A549 (cell line): ENCODE data around the gene ACE.

ENCODE experiments used
- BHLHE40 ChIP-seq: IDR thresholded peaks from 2 replicates; pipeline ENCODE4 v1.6.1; 2012; ENCODE audit warnings: low read depth, low read length, inconsistent platforms
- CHD4 ChIP-seq: fragments of 200-600 bp; sonication (generic); IDR thresholded peaks from 2 replicates; pipeline ENCODE4 v1.6.1; 2016; ENCODE audit warnings: antibody characterized with exemption, mild to moderate bottlenecking, borderline replicate concordance
- EP300 ChIP-seq, 2 experiments: fragments of >200 bp; sonication (Bioruptor Twin); formaldehyde crosslinking; IDR thresholded peaks; 2 replicates in 1 of 2; 3 replicates in 1 of 2; pipeline ENCODE4 v1.6.1; 2016 to 2017
- ESRRA ChIP-seq: fragments of 150-350 bp; IDR thresholded peaks from 2 replicates; pipeline ENCODE4 v1.6.1; 2014; ENCODE audit warnings: mild to moderate bottlenecking, low read length, borderline replicate concordance
- HMGXB4 ChIP-seq: fragments of 250-450 bp; sonication (Bioruptor Pico); IDR thresholded peaks from 2 replicates; pipeline ENCODE4 v1.5.0; 2021; ENCODE audit warnings: mild to moderate bottlenecking, moderate library complexity, borderline replicate concordance
- HOXA7 ChIP-seq: fragments of 250-450 bp; sonication (Bioruptor Pico); IDR thresholded peaks from 2 replicates; pipeline ENCODE4 v1.5.0; 2020; ENCODE audit warnings: mild to moderate bottlenecking, moderate library complexity
- MYC ChIP-seq: IDR thresholded peaks from 2 replicates; pipeline ENCODE4 v1.6.1; 2012; ENCODE audit warnings: mild to moderate bottlenecking, inconsistent platforms, low read length, improper control_type of control experiment, borderline replicate concordance
- NR3C1 ChIP-seq: fragments of >200 bp; sonication (Bioruptor Twin); formaldehyde crosslinking; IDR thresholded peaks from 3 replicates; pipeline ENCODE4 v1.6.1; 2017
- PHF8 ChIP-seq: fragments of 200-600 bp; sonication (generic); IDR thresholded peaks from 2 replicates; pipeline ENCODE4 v1.6.1; 2016; ENCODE audit warnings: low read depth, mild to moderate bottlenecking, antibody characterized with exemption, moderate library complexity, borderline replicate concordance
- RARB ChIP-seq: fragments of 250-450 bp; sonication (Bioruptor Pico); IDR thresholded peaks from 2 replicates; pipeline ENCODE4 v1.8.0; 2021; ENCODE audit warnings: mild to moderate bottlenecking, moderate library complexity
- TF ChIP-seq, protein P1 (sequence below): fragments of >200 bp; sonication (Bioruptor Twin); formaldehyde crosslinking; IDR thresholded peaks from 3 replicates; pipeline ENCODE4 v1.5.1; 2016
- TF ChIP-seq, protein P2 (sequence below): fragments of 150-350 bp; IDR thresholded peaks from 2 replicates; pipeline ENCODE4 v1.6.1; 2014; ENCODE audit warnings: low read depth, mild to moderate bottlenecking, low read length
- TF ChIP-seq, protein P3 (sequence below): fragments of 200-600 bp; sonication (generic); IDR thresholded peaks from 2 replicates; pipeline ENCODE4 v1.6.1; 2016; ENCODE audit warnings: antibody characterized with exemption, mild to moderate bottlenecking, moderate library complexity

GRCh38 chr17:63483655-63484575 is 7.1 kb downstream of the ACE start:
- no peak for TF ChIP-seq HMGXB4 (CRISPR knock-in tag)
- no peak for TF ChIP-seq ESRRA
- TF ChIP-seq MYC: no peak
- TF ChIP-seq, protein P1, sequence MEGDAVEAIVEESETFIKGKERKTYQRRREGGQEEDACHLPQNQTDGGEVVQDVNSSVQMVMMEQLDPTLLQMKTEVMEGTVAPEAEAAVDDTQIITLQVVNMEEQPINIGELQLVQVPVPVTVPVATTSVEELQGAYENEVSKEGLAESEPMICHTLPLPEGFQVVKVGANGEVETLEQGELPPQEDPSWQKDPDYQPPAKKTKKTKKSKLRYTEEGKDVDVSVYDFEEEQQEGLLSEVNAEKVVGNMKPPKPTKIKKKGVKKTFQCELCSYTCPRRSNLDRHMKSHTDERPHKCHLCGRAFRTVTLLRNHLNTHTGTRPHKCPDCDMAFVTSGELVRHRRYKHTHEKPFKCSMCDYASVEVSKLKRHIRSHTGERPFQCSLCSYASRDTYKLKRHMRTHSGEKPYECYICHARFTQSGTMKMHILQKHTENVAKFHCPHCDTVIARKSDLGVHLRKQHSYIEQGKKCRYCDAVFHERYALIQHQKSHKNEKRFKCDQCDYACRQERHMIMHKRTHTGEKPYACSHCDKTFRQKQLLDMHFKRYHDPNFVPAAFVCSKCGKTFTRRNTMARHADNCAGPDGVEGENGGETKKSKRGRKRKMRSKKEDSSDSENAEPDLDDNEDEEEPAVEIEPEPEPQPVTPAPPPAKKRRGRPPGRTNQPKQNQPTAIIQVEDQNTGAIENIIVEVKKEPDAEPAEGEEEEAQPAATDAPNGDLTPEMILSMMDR: no peak
- TF ChIP-seq HOXA7 (CRISPR knock-in tag): no peak
- TF ChIP-seq BHLHE40: no peak
- no peak for TF ChIP-seq EP300 (IDR thresholded peaks at IDR 0.05)
- no peak for TF ChIP-seq NR3C1
- TF ChIP-seq PHF8: no peak
- TF ChIP-seq, protein P2, sequence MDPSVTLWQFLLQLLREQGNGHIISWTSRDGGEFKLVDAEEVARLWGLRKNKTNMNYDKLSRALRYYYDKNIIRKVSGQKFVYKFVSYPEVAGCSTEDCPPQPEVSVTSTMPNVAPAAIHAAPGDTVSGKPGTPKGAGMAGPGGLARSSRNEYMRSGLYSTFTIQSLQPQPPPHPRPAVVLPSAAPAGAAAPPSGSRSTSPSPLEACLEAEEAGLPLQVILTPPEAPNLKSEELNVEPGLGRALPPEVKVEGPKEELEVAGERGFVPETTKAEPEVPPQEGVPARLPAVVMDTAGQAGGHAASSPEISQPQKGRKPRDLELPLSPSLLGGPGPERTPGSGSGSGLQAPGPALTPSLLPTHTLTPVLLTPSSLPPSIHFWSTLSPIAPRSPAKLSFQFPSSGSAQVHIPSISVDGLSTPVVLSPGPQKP: no peak
- TF ChIP-seq CHD4: no peak
- TF ChIP-seq RARB (CRISPR knock-in tag): no peak
- TF ChIP-seq, protein P3, sequence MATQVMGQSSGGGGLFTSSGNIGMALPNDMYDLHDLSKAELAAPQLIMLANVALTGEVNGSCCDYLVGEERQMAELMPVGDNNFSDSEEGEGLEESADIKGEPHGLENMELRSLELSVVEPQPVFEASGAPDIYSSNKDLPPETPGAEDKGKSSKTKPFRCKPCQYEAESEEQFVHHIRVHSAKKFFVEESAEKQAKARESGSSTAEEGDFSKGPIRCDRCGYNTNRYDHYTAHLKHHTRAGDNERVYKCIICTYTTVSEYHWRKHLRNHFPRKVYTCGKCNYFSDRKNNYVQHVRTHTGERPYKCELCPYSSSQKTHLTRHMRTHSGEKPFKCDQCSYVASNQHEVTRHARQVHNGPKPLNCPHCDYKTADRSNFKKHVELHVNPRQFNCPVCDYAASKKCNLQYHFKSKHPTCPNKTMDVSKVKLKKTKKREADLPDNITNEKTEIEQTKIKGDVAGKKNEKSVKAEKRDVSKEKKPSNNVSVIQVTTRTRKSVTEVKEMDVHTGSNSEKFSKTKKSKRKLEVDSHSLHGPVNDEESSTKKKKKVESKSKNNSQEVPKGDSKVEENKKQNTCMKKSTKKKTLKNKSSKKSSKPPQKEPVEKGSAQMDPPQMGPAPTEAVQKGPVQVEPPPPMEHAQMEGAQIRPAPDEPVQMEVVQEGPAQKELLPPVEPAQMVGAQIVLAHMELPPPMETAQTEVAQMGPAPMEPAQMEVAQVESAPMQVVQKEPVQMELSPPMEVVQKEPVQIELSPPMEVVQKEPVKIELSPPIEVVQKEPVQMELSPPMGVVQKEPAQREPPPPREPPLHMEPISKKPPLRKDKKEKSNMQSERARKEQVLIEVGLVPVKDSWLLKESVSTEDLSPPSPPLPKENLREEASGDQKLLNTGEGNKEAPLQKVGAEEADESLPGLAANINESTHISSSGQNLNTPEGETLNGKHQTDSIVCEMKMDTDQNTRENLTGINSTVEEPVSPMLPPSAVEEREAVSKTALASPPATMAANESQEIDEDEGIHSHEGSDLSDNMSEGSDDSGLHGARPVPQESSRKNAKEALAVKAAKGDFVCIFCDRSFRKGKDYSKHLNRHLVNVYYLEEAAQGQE: no peak
